EH (cell line): ENCODE data around the gene TXNDC16.

Experiments
- DNase-seq: peaks from one replicate; pipeline ENCODE4 v3.0.0-alpha.2; 2015; ENCODE audit warnings: low read depth

The TXNDC16 gene

DNA sequence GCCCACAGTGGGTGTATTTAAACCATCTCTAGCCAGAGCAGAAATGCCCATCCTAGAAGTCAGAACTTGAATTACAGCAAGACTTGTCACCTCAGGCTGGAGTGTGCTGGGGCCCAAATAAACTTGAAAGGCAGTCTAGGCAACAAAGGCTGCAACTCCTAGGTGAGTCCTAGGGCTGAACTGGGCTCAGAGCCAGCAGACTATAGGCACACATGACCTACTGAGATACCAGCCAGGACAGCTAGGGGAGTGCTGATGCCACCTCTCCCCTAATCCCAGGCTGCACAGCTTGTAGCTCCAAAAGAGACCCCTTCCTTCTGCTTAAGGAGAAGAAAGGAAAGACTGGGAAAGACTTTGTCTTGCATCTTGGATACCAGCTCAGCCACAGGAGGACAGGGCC, 106.0 kb downstream of the TXNDC16 start:
- DNase-seq: no peak

DNA sequence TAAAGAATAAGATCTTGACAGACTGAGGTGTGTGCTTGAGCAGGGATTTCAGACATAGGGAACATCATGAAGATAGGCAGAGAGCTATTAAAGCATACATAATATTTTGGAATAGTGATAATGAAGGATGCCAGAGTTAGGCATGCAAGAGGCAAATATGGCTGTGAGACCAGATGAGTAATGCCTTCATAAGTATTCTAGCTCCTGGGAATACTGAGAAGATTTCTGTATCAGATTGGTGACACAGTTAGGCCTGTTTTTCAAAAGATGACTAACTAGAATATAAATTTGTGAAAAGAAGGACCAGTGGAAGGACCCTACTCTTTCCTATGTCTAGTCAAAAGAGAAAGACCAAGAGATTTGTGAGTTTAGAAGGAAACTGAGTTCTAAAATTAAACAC, 108.8 kb downstream of the TXNDC16 start:
- DNase-seq: peak; percentile 37

DNA sequence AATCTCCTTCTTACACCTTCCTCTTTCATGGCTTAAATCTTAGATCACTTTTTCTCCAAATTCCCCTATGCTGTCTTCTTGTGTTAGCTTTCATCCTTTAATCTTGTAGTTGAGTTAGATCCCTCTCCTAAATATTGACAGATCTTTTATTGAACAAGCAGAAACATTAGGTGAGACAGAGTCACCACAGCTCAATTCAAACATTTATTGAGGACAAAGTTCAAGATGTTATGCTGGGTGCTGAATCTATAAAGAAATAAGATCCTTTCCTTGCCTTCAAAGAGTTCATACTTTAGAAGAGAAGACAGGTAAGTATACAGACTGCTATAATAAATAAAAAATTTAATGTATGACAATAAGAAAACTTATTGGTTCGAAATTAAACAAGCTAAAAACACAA, 109.7 kb downstream of the TXNDC16 start:
- DNase-seq: no peak

DNA sequence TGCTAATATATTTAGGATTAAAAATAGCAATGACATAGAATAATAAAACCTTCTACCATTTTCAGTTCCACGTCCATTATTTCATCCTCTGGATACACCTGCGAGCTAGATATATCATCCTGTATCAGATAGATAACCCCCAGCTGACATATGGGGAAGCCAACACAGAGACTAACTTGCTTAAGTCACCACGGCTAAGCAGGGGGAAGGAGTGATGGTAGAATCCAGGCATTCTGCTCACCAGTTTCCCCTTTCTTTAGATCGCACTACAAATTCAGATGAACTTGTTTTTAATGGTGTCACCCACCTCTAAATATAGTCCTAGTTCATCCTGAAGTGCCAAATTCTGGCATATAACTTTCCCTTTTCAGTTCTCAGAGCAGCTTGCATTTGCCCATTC, 110.1 kb downstream of the TXNDC16 start:
- DNase-seq: no peak

DNA sequence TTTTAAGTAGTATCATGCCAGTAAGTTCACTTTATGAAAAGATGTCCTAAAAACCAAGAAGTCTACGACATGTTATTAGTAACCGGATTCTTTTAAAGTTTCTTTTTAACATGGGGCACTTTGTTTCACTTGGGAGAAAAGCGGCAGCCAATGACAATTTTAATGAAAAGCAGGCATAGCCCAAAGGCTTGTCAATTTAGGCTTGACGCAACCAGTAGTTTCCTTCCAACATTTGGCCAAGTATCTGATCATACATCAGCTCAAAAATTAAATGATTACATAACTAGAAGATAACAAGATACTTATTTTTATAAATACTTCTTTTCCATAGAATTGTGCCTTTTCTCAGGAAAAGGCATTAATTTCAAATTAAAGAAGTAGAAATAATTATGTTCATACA, 112.8 kb downstream of the TXNDC16 start:
- no peak for DNase-seq

DNA sequence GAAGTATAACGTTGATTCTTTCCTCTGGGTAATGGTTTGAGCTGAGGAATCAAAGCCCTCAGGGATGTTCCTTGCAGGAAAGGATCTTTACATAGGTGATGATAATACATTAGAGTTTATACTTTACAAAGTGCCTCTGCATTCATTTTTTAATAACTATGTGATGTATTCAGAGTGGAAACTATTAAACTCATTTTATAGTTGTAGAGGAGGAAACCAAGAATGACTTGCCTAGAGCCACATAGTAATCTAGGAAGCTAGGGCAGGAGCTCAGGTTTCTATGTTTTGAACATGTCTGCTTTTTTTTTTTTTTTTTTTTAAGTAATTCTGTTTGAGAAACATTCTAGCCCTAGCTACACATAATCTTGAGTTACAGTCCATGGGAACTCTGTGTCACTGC, 117.3 kb downstream of the TXNDC16 start:
- DNase-seq: no peak

DNA sequence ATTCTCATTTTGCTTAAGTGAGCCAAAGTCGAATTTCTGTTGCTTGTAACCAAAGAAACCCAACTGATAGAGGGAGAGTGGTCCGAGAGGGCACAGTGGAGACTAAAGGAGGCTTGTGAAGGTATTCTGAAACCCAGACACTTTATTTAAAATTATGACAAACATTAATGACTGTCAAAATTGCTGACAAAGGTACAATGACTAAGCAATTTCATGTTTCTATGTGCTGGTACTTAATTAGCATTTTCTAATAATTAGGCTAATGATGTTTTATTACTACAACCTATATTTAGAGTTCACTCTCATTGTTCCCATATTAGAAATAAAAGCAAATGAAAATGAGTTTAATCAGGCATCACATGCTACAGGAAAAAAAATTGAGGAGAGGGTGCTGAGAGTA, 121.8 kb downstream of the TXNDC16 start:
- no peak for DNase-seq

DNA sequence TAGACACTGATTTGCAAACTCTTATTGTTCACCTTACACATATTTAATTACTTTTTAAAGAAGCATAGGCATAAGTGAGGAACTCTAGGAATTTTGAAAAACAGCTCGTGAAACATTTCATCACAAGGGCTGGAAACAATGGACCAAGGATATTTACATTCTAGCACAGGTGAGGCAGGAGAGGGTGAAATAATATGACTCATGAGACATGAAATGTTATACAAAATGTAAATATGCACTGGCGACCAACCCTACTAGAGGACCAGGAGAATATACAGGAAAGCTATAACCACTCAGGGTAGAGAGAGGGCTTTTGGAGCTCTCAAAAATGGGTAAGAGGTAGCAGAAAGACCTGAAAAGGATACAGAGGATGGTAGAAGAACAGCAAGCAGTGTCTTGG, 122.9 kb downstream of the TXNDC16 start:
- no peak for DNase-seq

DNA sequence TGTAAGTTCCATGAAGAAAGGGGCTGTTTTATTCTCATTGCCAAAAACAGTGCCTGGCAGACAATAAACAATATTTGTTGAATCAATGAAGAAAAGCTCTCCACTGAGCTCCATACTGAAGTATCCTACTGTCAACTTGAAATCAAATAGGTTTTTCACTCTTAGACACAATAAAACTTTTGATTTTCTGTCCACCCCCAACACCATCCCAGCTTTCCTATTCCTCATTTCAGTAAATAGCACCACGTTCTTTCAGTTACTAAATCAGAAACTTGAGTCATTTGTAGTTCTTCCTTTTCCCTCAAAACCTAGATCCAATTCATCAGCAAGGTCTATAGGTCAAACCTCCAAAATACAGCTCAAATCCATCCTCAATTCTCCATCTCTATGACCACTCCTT, 124.8 kb downstream of the TXNDC16 start:
- no peak for DNase-seq

DNA sequence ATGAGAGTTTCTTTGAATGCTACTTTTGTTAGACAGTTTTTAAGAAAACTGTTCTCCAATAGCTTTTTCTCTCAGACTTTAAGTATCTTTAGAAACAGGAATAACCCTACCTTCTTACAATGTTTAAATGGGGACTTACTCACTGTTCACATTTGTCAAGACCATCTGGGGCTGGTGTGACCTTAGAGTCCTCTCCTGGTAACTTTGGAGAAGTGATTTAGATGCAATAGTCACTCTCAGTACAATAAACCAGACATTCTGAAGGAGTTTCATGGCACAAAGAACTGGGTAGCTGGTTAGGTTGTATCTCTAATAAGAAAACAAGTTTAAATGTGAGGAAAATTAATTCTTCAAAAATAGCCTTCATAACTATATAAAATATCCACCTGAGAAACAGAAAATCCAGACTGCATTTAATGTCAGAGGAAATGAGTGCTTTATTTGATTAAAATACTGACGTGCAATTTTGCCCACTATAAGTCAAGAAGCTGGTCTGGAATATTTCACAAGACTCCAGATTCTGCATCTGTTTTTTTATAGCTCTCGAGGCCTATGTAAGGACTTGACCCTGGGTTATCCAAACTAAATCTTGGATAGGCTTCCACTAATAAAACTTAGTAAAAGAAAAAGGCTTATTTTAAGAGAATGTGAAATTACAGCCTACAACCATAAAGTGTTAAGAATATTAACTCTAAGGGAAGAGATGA, 129.5 kb downstream of the TXNDC16 start:
- peak; percentile 37 for DNase-seq

DNA sequence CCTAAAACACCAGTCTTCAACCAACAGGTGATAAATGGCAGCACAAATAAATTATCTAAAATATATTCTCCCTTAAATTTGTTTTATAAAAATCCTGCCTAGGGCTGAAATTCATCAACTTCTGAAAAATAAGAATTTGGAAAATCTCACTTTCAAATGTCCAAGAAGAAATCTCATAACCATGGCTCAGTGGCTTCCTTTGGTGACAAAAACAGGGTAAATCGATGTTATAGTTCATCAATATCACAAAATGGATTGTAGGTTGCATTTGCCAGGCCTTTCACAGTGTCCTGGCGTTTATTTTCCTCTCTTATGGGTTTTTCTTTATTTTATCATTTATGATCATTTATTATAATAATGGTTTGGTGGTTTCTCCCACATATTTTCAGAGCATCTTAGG, 135.2 kb downstream of the TXNDC16 start:
- no peak for DNase-seq

DNA sequence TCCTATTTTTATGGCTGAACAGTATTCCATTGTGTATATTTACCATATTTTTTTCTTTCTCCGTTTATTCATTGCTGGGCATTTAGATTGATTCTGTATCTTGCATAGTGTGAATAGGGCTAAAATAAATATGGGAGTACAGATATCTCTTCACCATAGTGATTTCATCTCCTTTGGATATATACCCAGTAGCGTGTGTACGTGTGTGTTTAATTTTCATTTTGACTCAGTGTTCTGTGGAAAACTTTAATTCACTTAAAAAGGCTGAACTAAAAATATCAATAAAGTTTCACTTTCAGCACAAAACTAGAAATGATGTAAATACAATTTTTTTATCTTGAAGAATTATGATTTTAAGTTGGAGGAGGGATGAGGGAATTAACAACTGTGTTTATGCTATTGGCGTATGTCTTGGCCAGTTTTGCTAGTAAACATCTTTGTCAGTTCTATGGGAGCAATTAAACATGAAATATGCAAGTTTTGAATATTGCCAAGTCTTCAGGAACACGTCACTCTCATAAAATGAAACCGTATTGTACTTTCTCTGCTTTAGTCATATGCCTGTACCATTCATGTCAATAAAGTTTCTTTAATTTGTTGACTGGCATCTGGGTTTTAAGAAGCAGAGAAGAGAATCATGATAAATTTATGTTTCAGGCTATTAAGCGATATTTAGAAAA, 138.4 kb downstream of the TXNDC16 start:
- peak; percentile 71 for DNase-seq

DNA sequence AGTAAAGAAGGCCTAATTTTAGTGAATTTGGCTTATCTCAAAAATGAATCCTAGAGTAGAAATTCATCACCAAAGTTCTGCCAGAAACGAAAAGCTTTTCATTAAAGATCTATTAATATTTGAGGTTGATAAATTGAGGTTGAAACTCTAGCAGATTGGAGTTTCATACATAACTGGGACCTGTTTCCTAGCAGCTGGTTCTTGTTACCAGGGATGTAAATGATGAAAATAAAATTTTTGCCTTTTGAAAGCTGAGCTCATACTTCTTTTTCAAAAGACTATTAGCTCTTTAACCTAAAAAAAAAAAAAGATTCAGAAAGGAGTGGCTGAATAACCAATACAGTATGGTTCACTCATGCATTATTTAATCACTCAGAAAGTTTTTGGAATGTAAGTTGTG, 139.9 kb downstream of the TXNDC16 start:
- no peak for DNase-seq

DNA sequence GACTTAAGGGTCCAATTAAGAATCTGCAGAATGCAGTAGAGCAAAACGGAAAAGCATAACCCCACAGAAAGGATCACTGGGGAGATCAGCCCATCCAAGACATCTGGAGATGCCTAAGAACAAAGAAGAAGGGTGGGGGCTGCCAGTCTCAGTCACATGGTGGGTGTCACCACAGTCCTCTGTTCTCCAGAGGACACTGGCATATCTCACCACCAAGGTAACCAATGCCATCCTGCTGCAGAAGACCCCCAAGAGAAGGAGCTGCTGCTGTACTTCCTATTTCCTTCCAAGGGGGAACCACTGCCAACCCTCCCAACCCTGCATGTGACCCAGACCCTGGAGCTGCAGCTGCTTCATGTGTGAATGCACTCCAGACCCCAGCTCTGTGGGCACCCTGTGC, 147.0 kb downstream of the TXNDC16 start:
- DNase-seq: no peak

DNA sequence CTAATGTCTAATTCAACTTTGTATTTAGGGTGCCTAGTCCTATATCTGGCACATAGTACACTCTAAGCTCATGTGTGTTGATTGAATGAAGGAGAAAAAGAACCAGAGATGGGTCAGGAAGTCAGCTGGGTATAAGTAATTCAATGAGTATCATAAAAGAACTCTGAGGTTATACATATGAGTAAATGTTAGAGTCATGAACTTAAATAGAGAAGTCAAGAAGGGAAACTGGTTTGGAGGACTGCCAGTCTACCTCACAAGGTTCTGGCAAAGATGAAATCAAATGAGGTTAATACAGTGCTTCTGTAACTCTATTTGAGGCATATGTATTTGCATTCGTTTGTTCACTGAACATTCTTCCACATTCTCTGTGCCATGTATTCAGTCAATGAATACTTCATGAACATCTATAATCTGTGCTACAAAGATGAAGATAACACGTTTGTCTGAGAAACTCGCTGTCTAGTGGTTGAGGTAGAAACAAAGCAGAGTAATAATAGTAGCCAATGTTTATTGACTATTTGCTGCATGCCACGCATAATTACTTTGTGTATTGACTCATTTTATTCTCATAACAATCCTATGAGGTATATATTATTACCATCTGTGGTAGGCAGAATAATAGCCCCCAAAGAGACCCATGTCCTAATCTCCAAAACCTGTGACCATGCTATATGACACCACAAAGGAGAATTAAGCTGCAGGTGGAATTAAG, 149.3 kb downstream of the TXNDC16 start:
- DNase-seq: peak; percentile 19

DNA sequence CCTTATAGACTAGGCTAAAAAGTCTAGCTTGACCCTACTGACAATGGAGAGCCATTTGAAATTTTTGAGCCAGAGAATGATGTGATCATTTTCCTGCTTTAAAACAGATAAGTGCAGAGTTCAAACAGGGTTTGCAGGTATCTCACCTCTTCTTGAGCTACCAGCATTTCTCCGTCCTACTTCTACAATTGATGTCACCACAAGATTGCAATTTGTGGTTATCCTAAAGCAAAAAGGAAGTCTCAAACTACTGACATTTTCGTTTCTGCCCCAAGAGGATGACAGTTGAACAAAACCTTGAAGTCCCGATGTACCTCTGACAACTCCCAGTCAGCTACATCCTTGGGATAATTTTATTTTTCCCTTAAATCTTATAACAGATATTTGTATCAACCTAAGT, 151.5 kb downstream of the TXNDC16 start:
- DNase-seq: no peak

DNA sequence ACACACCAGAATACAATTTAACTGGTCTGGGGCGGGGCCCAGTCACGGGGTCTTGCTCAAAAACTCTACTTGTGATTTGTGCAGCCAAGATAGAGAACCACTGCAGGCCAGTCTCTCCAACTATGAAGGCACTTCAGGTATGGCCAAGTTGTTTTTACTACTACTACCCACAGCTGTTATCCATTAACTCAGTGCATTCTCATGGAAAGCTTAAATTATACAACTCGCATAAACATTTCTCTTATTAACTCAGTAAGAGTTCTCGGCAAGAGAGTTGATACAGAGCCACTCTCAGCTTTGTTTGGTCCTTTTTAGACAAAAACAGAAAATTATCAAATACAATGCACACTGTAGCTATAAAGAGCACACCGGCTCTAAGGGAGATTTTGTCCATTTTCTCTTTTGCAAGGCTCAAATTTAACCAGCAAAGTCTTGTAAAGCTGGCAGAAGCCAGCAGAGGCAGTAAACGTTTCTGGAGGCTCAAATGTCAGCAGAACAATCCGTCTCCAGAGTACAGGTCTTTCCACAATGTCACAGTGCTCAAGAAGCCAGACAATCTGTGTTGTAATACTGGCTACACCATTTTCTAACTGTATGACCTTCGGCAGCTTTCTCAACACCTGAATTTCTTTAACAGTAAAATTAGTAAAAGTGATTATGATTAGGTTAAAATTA, 152.2 kb downstream of the TXNDC16 start:
- peak; percentile 63 for DNase-seq

DNA sequence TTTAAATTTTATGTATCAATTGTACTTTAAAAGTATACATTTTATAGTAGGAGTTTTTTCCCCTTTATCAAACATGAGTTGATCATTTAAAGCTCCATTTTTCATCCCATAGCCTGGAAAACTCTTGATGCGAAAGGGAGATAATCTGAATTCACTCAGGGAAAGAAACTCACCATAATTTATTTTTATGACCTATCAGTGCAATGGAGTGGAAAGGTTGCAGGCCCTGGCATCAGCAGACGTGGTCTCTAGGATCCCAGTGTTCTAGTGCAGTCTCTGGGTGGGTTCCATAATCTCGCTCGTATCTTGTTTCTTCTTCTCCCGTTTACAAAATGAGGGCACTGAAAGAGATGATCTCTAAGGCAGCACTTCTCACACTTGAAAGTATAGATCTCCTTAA, 153.2 kb downstream of the TXNDC16 start:
- DNase-seq: no peak

DNA sequence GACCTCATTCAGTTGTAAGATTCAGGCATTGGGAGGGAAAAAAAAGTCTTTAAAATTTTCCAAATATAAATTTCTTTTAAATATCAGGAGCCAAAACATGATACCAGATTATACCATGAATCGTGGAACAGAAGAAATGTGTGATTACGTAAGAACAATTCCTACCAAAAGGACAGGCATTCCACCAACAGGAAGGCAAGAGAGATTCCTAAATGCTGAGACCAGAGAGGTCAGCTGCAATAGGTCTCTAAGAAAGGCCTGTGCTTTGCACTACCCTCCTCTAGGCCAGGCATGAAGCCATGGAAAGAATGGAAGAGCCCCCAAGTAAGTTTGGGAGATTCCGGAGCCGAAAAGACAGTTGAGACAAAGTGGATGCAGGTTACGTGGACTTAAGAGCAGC, 154.5 kb downstream of the TXNDC16 start:
- peak; percentile 55 for DNase-seq

DNA sequence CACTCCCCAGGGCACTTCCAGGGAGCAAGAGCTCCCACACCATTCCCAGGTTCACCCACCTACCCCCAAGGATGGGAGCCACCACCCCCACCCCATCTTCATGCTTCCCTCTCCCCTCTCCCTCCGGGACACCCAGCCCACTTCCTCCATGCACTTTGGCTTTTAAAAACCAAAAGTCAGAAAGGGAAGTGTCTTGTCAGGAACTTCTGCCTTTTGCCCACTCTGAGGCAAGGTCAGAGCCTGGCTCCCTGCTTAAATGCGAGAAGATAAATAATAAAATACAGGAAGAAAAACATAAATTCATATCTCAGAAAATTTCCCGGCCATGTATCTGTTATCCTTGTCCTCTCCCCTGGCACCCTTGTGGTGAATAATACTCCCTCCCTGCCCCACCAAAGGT, 156.6 kb downstream of the TXNDC16 start:
- no peak for DNase-seq

DNA sequence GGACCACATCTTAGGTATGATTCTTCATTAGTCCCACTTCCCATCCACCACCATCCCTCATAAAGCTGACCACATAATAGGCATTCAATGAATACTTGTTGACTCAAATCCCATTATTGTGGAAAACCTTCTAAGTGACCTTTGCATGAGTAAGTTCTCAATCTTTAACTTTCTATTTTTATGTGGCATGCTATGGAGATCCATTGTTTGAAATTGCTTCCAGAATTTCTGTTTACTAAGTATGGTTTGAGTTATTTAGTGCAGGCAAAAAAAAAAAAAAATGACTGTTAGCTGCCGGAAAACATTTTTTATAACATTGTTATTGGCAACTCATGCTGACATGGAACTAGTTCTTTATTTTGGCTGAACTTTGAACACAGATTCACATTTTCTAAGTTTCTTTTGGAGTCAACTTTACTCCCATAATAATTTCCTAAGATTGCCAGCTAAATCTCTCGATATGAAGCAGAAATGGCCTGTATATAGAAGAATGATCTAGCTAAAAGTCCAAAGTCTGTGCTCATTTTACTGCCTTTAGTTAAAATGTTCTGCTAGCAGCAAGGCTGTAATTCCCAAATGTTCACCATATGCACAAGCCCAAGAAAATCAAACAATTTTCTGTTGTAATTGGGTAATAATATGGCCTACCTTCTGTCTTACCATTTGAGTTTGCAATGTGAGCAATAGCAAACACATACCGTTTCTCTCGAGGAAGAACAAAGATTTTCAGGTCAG, 160.3 kb downstream of the TXNDC16 start:
- peak; percentile 73 for DNase-seq
